Fibroblast of lung (primary cell): Measurements from ENCODE around the gene HERPUD1. TPM values are rescaled to one million over a fixed set of nuclear protein-coding genes. Genes with fewer than 3 reads are reported as not detected.

Experiments used
- DNase-seq, 2 donors: peaks; one replicate each; pipeline versions ENCODE4 v3.0.0 to v3.0.0-alpha.2; 2010; ENCODE audit warnings: low read depth in 2 of 2
- H2AFZ ChIP-seq: 2 replicates; pipeline ENCODE4 v1.5.1; 2012; ENCODE audit warnings: low read length, control low read depth, inconsistent platforms
- H3K27ac ChIP-seq: 2 replicates; pipeline ENCODE4 v1.5.1; 2011; ENCODE audit warnings: low read length, control low read depth; ENCODE audit not compliant: insufficient read depth
- H3K27me3 ChIP-seq: 2 replicates; pipeline ENCODE4 v1.5.1; 2011; ENCODE audit warnings: mild to moderate bottlenecking, low read length; ENCODE audit not compliant: control insufficient read depth, insufficient read depth
- H3K36me3 ChIP-seq: 2 replicates; pipeline ENCODE4 v1.5.1; 2011; ENCODE audit warnings: low read length; ENCODE audit not compliant: control insufficient read depth, insufficient read depth
- H3K4me1 ChIP-seq: 2 replicates; pipeline ENCODE4 v1.5.1; 2011; ENCODE audit warnings: low read length; ENCODE audit not compliant: control insufficient read depth, insufficient read depth; ENCODE audit errors: extremely low read depth
- H3K4me2 ChIP-seq: 2 replicates; pipeline ENCODE4 v1.5.1; 2011; ENCODE audit warnings: low read length, control low read depth; ENCODE audit not compliant: insufficient read depth; ENCODE audit errors: extremely low read depth
- H3K4me3 ChIP-seq, 4 experiments: fragments of 200-600 bp in 1 of 4; sonication (generic) in 1 of 4; replicated peaks in 1 of 4; 2 replicates each; pipeline ENCODE4 v1.5.1; 2011 to 2016; ENCODE audit warnings: low read length in 4 of 4, low read depth in 3 of 4, mild to moderate bottlenecking in 3 of 4, control low read depth in 2 of 4, inconsistent platforms in 1 of 4, mixed read lengths in 1 of 4; ENCODE audit not compliant: insufficient read depth in 1 of 4; ENCODE audit errors: control extremely low read depth in 1 of 4
- H3K79me2 ChIP-seq: 2 replicates; pipeline ENCODE4 v1.5.1; 2012; ENCODE audit warnings: mild to moderate bottlenecking, low read length, inconsistent platforms; ENCODE audit not compliant: control insufficient read depth, insufficient read depth
- H3K9ac ChIP-seq: 2 replicates; pipeline ENCODE4 v1.5.1; 2011; ENCODE audit warnings: mild to moderate bottlenecking, low read length, control low read depth; ENCODE audit not compliant: insufficient read depth
- H3K9me3 ChIP-seq: 2 replicates; pipeline ENCODE4 v1.5.1; 2012; ENCODE audit warnings: low read depth, low read length; ENCODE audit not compliant: control insufficient read depth, insufficient read depth
- H4K20me1 ChIP-seq: 2 replicates; pipeline ENCODE4 v1.5.1; 2011; ENCODE audit warnings: low read length; ENCODE audit not compliant: control insufficient read depth, insufficient read depth; ENCODE audit errors: extremely low read depth
- CTCF ChIP-seq, 2 donors: IDR thresholded peaks in 1 of 2; conservative IDR thresholded peaks in 1 of 2; 1 replicate in 1 of 2; 2 replicates in 1 of 2; pipeline ENCODE4 v1.5.1; 2011 to 2012; ENCODE audit warnings: low read length in 2 of 2, control low read depth in 1 of 2, inconsistent platforms in 1 of 2, low read depth in 1 of 2, mild to moderate bottlenecking in 1 of 2
- EZH2 ChIP-seq: IDR thresholded peaks from 2 replicates; pipeline ENCODE4 v1.5.1; 2012; ENCODE audit warnings: low read length, control low read depth, mild to moderate bottlenecking; ENCODE audit errors: missing control alignments
- polyA plus RNA-seq, 2 donors: library from polyadenylated mRNA; depleted of rRNA in 1 of 2; stranded (reverse) in 1 of 2; unstranded in 1 of 2; fragments of >200 nt; gene quantifications; 2 replicates each; pipeline ENCODE4 v1.2.1, GENCODE V29; 2011 to 2012; ENCODE audit warnings: missing spikeins in 1 of 2
- total RNA-seq: library from RNA; depleted of rRNA; stranded (reverse); fragments of >200 nt; gene quantifications from 2 replicates; pipeline ENCODE4 v1.2.1, GENCODE V29; 2014

Gene HERPUD1
- total and polyA plus RNA-seq, 2 donors (not counting 1 experiment from before 2014, with no cell fraction given) = 117 to 199 TPM

- peaks cover 2% of the 10 kb centered on the region for H3K4me1 ChIP-seq
- DNase-seq = no peak
- H3K9ac ChIP-seq = no peak overlapping the region
- no peaks in the 10 kb centered on the region for H3K9me3 ChIP-seq
- no peaks in the 10 kb centered on the region for H4K20me1 ChIP-seq
- H3K27me3 ChIP-seq = no peaks in the 10 kb centered on the region
- H3K27ac ChIP-seq = no peak overlapping the region
- H3K36me3 ChIP-seq = peaks cover 2% of the 10 kb centered on the region
- H3K4me3 ChIP-seq = no peak overlapping the region
- H2AFZ ChIP-seq = no peak overlapping the region
- no peak for TF ChIP-seq EZH2
- TF ChIP-seq CTCF (conservative IDR thresholded peaks at IDR 0.05 in 1 of 2, IDR thresholded peaks at IDR 0.05 in 1 of 2; ENCODE audit: low read depth in 1 of 2, low read length in 2 of 2) = no peak
- no peaks in the 10 kb centered on the region for H3K79me2 ChIP-seq
- H3K4me2 ChIP-seq = no peak overlapping the region
Measured at GRCh38 chr16:56980201-56980535, 48.2 kb downstream of the HERPUD1 start.

GRCh38 chr16:56980792-56981724 is 49.1 kb downstream of the HERPUD1 start:
- H3K9ac ChIP-seq = no peak overlapping the region
- H3K4me3 ChIP-seq = no peak overlapping the region
- H3K4me2 ChIP-seq = no peak overlapping the region
- peaks cover 9% of the 10 kb centered on the region for H3K4me1 ChIP-seq
- no peaks in the 10 kb centered on the region for H4K20me1 ChIP-seq
- H3K36me3 ChIP-seq = peaks cover 2% of the 10 kb centered on the region
- TF ChIP-seq EZH2 (no peak), CTCF (conservative IDR thresholded peaks at IDR 0.05 in 1 of 2, IDR thresholded peaks at IDR 0.05 in 1 of 2; ENCODE audit: low read depth in 1 of 2, low read length in 2 of 2) (no peak)
- no peak overlapping the region for H3K27ac ChIP-seq
- H3K27me3 ChIP-seq = no peaks in the 10 kb centered on the region
- no peaks in the 10 kb centered on the region for H3K79me2 ChIP-seq
- no peak for DNase-seq
- no peaks in the 10 kb centered on the region for H3K9me3 ChIP-seq
- H2AFZ ChIP-seq = no peak overlapping the region

- Histone ChIP-seq H3K9ac (no peak overlapping the region), H3K27me3 (no peaks in the 10 kb centered on the region), H4K20me1 (no peaks in the 10 kb centered on the region), H2AFZ (no peak overlapping the region), H3K4me3 (no peak overlapping the region), H3K27ac (no peak overlapping the region), H3K79me2 (no peaks in the 10 kb centered on the region), H3K36me3 (peaks cover 2% of the 10 kb centered on the region), H3K4me1 (peaks cover 9% of the 10 kb centered on the region), H3K4me2 (no peak overlapping the region), H3K9me3 (no peaks in the 10 kb centered on the region)
- TF ChIP-seq CTCF (conservative IDR thresholded peaks at IDR 0.05 in 1 of 2, IDR thresholded peaks at IDR 0.05 in 1 of 2; ENCODE audit: low read depth in 1 of 2, low read length in 2 of 2) (no peak), EZH2 (no peak)
- DNase-seq = no peak
Measured at GRCh38 chr16:56981729-56982271, 49.9 kb downstream of the HERPUD1 start.
